Smooth muscle cell (in vitro differentiated cells): ENCODE results near the gene RGS6. TPM values are rescaled to one million over a fixed set of nuclear protein-coding genes. Genes with fewer than 3 reads are reported as not detected.

Source experiments
- DNase-seq: peaks from one replicate; lab custom pipeline; 2025; ENCODE audit not compliant: unreplicated experiment; lab: John Stamatoyannopoulos, UW
- H2AFZ ChIP-seq: fragments of 200-600 bp; sonication (generic); 2 replicates; pipeline ENCODE4 v1.6.0; 2016; ENCODE audit warnings: antibody characterized with exemption, low read depth, mild to moderate bottlenecking
- H3F3A ChIP-seq: fragments of 200-600 bp; sonication (generic); 2 replicates; pipeline ENCODE4 v1.6.0; 2017; ENCODE audit warnings: antibody characterized with exemption, low read depth
- H3K27ac ChIP-seq: fragments of 200-600 bp; sonication (generic); 2 replicates; pipeline ENCODE4 v1.5.1; 2016; ENCODE audit warnings: low read depth, mild to moderate bottlenecking
- H3K27me3 ChIP-seq: fragments of 200-600 bp; sonication (generic); 2 replicates; pipeline ENCODE4 v1.6.1; 2016; ENCODE audit warnings: low read depth, mild to moderate bottlenecking
- H3K36me3 ChIP-seq: fragments of 200-600 bp; sonication (generic); 2 replicates; pipeline ENCODE4 v1.5.1; 2016; ENCODE audit warnings: low read depth
- H3K4me1 ChIP-seq: fragments of 200-600 bp; sonication (generic); 2 replicates; pipeline ENCODE4 v1.5.1; 2016; ENCODE audit warnings: low read depth
- H3K4me2 ChIP-seq: fragments of 200-600 bp; sonication (generic); 2 replicates; pipeline ENCODE4 v1.6.0; 2016; ENCODE audit warnings: mild to moderate bottlenecking
- H3K4me3 ChIP-seq: fragments of 200-600 bp; sonication (generic); 2 replicates; pipeline ENCODE4 v1.5.1; 2016; ENCODE audit warnings: mild to moderate bottlenecking
- H3K79me2 ChIP-seq: fragments of 200-600 bp; sonication (generic); 2 replicates; pipeline ENCODE4 v1.6.0; 2016; ENCODE audit warnings: low read depth, mild to moderate bottlenecking
- H3K9ac ChIP-seq: fragments of 200-600 bp; sonication (generic); 2 replicates; pipeline ENCODE4 v1.6.0; 2016; ENCODE audit warnings: low read depth
- H3K9me3 ChIP-seq: fragments of 200-600 bp; sonication (generic); replicated peaks from 2 replicates; pipeline ENCODE4 v1.5.1; 2016; ENCODE audit warnings: low read depth
- H4K20me1 ChIP-seq: fragments of 200-600 bp; sonication (generic); 2 replicates; pipeline ENCODE4 v1.6.0; 2016; ENCODE audit warnings: low read depth
- WGBS: methylation state at CpG from one replicate; pipeline ENCODE4 v1.1.7; 2016; ENCODE audit warnings: low lambda C conversion rate; 5-methylcytosine and 5-hydroxymethylcytosine counted together
- polyA plus RNA-seq: library from polyadenylated mRNA; unstranded; fragments of >200 nt; fragmentation: Nextera tagmentation; extraction: Ambion mirVana; gene quantifications from 2 replicates; pipeline ENCODE4 v1.2.1, GENCODE V29; 2016
- total RNA-seq: library from RNA; depleted of rRNA; stranded (reverse); fragments of >200 nt; gene quantifications from 2 replicates; pipeline ENCODE4 v1.2.3, GENCODE V29; 2014
- TF ChIP-seq, protein P1 (sequence below): fragments of 200-600 bp; sonication (generic); IDR thresholded peaks from 2 replicates; pipeline ENCODE4 v1.5.1; 2017; ENCODE audit warnings: borderline replicate concordance, mild to moderate bottlenecking, antibody characterized with exemption; ENCODE audit not compliant: insufficient read depth, poor library complexity, severe bottlenecking

RGS6 gene
- total and polyA plus RNA-seq, 2 experiments from 2014 or later = 0.40 TPM; not detected in 1

DNA sequence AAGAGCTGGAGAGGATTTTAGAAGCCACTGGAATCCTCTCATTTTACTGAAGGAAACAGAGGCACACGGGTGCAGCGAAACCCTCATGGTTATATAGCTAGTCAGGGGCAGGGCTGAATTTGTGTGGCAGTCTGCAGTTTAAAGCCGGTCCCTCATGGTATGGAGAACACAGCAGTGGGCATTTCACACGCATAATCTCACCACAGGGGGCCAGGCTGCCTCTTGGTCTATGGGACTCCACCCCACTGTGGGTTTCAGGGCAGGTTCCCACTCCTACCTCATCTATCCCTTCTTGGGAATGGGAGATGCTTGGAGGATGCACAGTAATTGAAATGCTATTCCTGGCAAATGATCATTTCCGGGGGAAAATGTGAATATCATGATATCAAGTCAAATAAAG is 400.6 kb downstream of the RGS6 start:
- Histone ChIP-seq H3F3A (no peaks in the 10 kb centered on the region), H3K36me3 (no peaks in the 10 kb centered on the region), H3K9me3 (no peaks in the 10 kb centered on the region), H3K4me3 (no peak overlapping the region), H3K27ac (no peak overlapping the region), H3K4me2 (no peak overlapping the region), H3K9ac (no peak overlapping the region), H3K4me1 (no peaks in the 10 kb centered on the region), H2AFZ (no peak overlapping the region), H4K20me1 (no peaks in the 10 kb centered on the region), H3K27me3 (peaks cover 5% of the 10 kb centered on the region), H3K79me2 (no peaks in the 10 kb centered on the region)
- WGBS = 78% methylated on average over 5 of the region's 5 CpGs
- DNase-seq = no peak
- TF ChIP-seq, protein P1, sequence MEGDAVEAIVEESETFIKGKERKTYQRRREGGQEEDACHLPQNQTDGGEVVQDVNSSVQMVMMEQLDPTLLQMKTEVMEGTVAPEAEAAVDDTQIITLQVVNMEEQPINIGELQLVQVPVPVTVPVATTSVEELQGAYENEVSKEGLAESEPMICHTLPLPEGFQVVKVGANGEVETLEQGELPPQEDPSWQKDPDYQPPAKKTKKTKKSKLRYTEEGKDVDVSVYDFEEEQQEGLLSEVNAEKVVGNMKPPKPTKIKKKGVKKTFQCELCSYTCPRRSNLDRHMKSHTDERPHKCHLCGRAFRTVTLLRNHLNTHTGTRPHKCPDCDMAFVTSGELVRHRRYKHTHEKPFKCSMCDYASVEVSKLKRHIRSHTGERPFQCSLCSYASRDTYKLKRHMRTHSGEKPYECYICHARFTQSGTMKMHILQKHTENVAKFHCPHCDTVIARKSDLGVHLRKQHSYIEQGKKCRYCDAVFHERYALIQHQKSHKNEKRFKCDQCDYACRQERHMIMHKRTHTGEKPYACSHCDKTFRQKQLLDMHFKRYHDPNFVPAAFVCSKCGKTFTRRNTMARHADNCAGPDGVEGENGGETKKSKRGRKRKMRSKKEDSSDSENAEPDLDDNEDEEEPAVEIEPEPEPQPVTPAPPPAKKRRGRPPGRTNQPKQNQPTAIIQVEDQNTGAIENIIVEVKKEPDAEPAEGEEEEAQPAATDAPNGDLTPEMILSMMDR = no peak

DNA sequence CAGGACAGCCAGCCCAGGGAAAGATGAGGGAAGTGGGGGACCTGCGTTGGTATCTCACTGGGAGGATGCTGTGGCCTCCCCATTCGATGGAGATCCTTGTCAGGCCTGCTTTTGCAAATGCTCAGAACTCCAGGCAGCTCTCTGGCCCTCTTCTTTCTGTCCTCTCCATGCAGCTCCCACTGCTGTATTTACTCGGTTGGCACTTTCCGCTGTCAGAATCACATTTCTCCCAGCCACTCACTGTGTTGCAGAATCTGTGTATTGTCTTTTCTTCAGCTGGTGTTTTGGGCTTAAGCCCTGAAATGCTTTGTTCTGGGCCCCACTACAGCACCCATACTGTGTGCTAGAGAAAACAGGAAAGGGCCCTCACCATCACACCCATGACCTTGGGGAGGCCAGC is 401.1 kb downstream of the RGS6 start:
- DNase-seq = no peak
- H3K36me3 ChIP-seq = no peaks in the 10 kb centered on the region

DNA sequence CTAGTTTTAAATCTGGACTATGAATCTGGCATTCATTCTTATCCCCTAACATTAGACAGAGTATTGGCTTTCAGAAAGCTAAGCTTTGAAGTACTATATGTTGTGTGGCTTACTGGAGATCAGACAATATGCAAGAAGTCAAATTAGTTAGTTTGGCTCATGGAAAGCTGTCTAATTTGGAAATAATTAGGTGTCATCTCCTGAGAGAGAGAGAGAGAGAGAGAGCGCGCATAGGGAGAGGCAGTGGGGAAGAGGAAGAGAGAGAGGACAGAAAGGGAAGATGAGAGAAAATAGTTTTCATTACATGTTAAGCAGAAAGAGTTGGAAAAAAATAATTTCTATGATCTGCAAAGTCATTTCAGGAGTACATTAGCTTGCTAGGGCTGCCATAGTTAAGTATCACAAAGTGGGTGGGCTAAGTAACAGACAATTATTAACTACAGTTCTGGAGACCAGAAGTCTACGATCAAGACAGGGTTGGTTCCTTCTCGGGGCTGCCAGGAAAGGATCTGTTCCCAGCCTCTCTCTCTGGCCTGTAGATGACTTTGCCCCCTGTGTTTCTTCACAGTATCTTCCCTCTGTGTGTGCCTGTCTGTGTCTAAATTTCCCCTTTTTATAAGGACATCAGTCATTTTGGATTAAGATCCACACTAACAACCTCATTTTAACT is 404.2 kb downstream of the RGS6 start:
- Histone ChIP-seq H3K27me3 (peaks cover 5% of the 10 kb centered on the region), H3K4me3 (no peak overlapping the region), H3K4me2 (no peak overlapping the region), H3F3A (no peaks in the 10 kb centered on the region), H2AFZ (no peak overlapping the region), H3K36me3 (no peaks in the 10 kb centered on the region), H3K9me3 (no peaks in the 10 kb centered on the region), H3K4me1 (no peaks in the 10 kb centered on the region), H3K9ac (no peak overlapping the region), H3K27ac (no peak overlapping the region), H3K79me2 (no peaks in the 10 kb centered on the region), H4K20me1 (no peaks in the 10 kb centered on the region)
- TF ChIP-seq, protein P1 = no peak
- no peak for DNase-seq
- 92% methylated on average over 4 of the region's 4 CpGs for WGBS

More for the DNA sequence above, 401.1 kb downstream of the RGS6 start:
- H3K9me3 ChIP-seq = no peaks in the 10 kb centered on the region
- H3F3A ChIP-seq = no peaks in the 10 kb centered on the region
- peaks cover 5% of the 10 kb centered on the region for H3K27me3 ChIP-seq
- TF ChIP-seq, protein P1 = no peak
- H3K4me1 ChIP-seq = no peaks in the 10 kb centered on the region
- no peaks in the 10 kb centered on the region for H3K79me2 ChIP-seq
- H3K4me3 ChIP-seq = no peak overlapping the region
- H4K20me1 ChIP-seq = no peaks in the 10 kb centered on the region
- H2AFZ ChIP-seq = no peak overlapping the region
- no peak overlapping the region for H3K27ac ChIP-seq
- H3K4me2 ChIP-seq = no peak overlapping the region
- H3K9ac ChIP-seq = no peak overlapping the region
- WGBS = 82% methylated on average over 4 of the region's 4 CpGs

DNA sequence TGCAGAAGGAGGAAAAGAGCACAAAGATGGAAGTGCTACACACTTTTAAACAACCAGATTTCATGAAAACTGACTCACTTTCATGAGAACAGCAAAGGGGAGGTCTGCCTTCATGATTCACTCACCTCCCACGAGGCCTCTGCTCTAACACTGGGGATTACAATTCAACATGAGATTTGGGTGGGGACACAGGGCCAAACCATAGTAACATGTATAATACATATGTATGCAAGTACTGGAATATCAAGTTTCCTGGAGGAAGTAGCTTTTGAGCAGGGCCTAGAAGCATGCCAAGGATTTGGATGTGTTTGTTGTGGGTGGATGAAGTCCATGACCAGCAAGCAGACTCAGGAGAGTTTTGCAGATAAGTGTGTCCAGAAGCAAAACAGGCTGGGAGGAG is 409.0 kb downstream of the RGS6 start:
- Histone ChIP-seq H3K9ac (no peak overlapping the region), H3K9me3 (no peaks in the 10 kb centered on the region), H3K27me3 (no peaks in the 10 kb centered on the region), H3K4me2 (no peak overlapping the region), H3K36me3 (no peaks in the 10 kb centered on the region), H3K79me2 (no peaks in the 10 kb centered on the region), H3F3A (no peaks in the 10 kb centered on the region), H3K27ac (no peak overlapping the region), H4K20me1 (no peaks in the 10 kb centered on the region), H3K4me3 (no peak overlapping the region), H2AFZ (no peak overlapping the region), H3K4me1 (no peaks in the 10 kb centered on the region)
- TF ChIP-seq, protein P1 = no peak
- no peak for DNase-seq
- 69% methylated on average over 1 of the region's 1 CpG for WGBS
